GM19372 (cell line): Measurements from ENCODE around the gene GAL3ST1.
"Not testable (repeated sequence)": the region's sequence is repeated elsewhere in the genome, so short reads cannot be mapped to it uniquely, and the experiment has no call there.

Experiments
- ATAC-seq: cut with Tn5 transposase; IDR thresholded peaks from one replicate; pipeline ENCODE4 v1.9.1; 2021; ENCODE audit warnings: mild to moderate bottlenecking, low read depth, moderate library complexity; ENCODE audit not compliant: unreplicated experiment

The GAL3ST1 gene, protein sequence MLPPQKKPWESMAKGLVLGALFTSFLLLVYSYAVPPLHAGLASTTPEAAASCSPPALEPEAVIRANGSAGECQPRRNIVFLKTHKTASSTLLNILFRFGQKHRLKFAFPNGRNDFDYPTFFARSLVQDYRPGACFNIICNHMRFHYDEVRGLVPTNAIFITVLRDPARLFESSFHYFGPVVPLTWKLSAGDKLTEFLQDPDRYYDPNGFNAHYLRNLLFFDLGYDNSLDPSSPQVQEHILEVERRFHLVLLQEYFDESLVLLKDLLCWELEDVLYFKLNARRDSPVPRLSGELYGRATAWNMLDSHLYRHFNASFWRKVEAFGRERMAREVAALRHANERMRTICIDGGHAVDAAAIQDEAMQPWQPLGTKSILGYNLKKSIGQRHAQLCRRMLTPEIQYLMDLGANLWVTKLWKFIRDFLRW

GRCh38 chr22:30574095-30574981, at the start of gene GAL3ST1:
GAL3ST1 (minus strand) TSS chr22:30574665; CDS start chr22:30557392, 17,273 bp downstream.
- no peak for ATAC-seq

DNA sequence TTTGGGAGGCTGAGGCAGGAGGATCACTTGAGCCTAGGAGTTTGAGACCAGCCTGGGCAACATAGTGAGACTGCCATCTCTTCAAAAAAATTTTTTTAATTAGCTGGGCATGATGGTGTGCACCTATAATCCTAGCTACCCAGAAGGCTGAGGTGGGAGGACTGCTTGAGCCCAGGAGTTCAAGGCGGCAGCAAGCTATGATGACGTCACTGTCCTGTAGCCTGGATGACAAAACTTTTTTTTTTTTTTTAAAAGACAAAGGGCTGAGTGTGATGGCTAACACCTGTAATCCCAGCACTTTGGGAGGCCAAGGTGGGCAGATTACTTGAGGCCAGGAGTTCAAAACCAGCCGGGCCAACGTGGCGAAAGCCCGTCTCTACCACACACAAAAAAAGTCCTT, 45.4 kb upstream of the GAL3ST1 start:
- not testable (repeated sequence) for ATAC-seq

DNA sequence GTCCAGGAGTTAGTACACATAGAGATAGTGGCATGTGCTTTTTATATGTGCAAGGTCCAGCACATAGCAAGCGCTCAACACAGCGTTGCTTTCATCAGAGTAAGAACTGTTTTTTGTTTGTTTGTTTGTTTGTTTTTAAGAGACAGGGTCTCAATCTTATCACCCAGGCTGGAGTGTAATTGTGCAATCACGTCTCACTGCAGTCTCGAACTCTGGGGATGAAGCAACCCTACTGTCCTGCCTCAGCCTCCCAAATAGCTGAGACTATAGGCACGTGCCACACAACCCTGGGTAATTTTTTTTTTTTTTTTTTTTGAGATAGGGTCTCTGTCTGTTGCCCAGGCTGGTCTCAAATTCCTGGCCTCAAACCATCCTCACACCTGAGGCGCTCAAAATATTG, 43.4 kb upstream of the GAL3ST1 start:
- no peak for ATAC-seq

GRCh38 chr22:30615543-30615954, 41.1 kb upstream of the GAL3ST1 start:
- ATAC-seq: no peak

DNA sequence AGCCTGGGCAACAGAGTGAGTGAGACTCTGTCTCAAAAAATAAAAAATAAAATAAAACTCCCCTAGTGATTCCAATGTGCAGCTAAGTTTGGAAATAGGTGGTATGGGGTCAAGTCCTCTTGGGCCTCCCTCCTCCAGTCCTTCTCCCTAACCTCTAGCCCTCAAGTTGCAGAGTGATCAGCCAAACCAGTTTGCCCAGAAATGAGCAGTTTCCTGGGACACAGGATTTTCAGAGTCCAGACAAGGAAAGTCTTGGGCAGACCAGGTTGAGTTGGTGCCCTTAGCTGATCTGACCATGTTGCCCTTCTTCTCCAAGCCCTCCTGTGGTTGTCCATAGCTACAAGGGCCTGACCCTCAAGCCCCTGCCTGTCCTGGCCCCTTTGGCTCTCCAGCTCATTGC, 40.4 kb upstream of the GAL3ST1 start:
- ATAC-seq: no peak

GRCh38 chr22:30614268-30614667, 39.8 kb upstream of the GAL3ST1 start:
- no peak for ATAC-seq

DNA sequence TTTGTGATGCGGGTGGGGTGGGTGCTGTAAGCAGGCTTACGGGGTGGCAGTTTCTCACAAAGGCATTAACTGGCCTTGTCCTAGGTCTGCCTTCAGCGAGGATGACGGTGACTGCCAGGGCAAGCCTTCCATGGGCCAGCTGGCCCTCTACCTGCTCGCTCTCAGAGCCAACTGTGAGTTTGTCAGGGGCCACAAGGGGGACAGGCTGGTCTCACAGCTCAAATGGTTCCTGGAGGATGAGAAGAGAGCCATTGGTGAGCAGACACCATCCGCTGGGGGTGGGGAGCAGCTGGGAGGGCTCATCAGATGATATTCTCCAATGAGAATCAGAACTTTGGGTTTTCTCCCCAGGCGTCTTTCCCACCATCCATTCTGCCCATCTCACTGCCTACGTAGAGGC, 38.3 kb upstream of the GAL3ST1 start:
- ATAC-seq: no peak

- ATAC-seq: no peak
Measured at GRCh38 chr22:30611197-30611596, 36.7 kb upstream of the GAL3ST1 start.

DNA sequence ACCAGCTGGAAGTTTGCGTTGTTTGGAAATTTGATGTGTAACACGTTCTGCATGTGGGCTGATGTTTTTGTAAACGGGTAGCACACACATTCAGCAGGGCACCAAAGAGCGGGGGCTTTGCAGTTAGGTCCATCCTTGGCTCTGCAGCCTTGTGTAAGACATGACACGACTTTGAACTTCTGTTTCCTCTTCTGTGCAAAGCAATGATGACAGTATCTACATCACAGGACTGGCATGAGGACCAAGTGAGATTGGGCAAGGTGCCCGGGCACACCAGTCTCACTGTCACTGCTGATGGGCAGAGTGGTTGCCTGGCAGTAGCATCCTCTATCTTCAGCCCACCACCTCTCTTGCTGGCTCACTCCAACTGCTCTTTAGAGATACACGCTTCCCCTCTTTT, 35.8 kb upstream of the GAL3ST1 start:
- no peak for ATAC-seq

DNA sequence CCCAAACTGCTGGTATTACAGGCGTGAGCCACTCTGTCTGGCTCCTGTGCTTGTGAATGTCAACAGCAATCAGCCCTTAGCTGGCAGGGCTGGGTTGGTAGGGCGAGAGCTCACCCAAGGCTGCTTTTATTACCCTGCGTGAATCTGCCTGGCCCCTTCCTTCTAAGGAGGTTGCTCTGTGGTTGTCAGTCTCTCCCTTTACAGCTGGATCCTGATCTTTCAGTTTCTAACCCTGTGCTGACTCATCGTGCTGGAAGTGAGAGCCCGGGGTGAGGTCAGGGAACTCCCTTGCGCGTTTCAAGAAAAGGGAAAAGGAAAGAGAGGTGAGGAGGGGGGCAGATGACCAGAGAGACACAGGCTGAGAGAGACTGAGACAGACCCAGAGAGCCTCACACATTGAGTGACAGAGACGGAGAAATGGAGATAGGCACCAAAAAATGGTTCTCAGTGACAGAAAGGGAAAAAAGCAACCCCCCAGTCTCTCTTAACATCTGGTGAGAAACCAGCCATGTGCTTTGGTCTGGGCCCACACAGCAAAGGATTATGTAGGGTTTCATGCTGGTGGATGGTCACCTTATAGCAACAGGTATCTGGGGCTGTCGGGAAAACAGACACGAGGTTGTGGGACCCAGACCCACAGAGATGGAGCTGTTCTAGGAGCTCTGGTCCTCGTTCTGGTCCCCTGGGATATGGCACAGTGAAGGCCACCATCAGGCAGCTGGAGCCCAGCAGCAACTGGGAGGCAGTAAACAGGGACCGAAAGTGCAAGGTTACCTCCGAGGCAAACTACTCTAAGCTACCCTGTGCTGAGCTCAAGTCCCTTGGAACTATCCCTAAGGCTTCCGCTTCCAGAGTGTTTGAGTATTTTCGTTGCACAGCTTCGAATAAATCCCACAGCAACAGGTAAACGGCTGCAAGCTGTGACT, 35.1 kb upstream of the GAL3ST1 start:
- no peak for ATAC-seq

DNA sequence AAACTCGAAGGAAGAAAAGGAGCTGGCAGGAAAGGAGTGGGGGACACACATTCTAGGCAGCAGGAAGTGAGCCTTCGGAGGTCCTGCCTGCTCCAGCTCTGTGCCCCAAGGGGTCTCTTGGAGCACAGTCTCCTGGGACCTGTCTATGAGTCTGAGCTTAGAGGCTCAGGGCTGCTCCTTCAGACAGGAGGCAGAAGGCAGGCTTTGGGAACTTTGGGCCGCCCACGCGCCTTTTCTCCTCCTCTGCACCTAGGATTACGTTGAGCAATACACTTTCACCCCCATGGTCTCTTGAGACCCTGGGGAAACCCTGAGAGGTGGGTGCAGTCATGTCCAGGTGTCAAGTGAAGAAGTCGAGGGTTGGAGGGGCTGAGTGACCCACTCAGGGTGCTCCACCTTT, 33.5 kb upstream of the GAL3ST1 start:
- no peak for ATAC-seq

DNA sequence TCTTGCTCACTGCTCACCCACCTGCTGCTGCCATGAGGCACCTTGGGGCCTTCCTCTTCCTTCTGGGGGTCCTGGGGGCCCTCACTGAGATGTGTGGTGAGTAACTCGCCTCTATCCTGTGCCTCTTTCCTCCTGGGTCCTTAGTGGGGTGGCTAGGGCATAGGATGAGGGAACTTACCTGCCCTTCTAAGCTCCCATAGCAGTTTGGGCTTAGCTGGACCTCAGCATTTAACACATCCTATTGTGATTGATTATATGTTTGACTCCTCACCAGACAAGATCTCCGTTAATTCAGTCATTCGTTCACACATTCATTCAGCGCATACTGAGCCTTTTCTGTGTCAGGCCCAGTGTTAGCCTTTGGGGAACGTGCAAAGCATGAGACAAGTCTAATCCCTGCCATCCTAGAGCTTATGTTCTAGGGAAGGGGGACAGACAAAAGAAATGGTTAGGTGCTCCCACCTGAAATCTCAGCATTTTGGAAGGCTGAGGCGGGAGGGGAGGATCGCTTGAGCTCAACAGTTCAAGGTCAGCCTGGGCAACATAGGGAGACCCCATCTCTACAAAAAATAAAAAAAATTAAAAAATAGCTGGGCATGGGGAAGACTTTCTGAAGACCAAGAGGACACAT, 33.0 kb upstream of the GAL3ST1 start:
- ATAC-seq: no peak

DNA sequence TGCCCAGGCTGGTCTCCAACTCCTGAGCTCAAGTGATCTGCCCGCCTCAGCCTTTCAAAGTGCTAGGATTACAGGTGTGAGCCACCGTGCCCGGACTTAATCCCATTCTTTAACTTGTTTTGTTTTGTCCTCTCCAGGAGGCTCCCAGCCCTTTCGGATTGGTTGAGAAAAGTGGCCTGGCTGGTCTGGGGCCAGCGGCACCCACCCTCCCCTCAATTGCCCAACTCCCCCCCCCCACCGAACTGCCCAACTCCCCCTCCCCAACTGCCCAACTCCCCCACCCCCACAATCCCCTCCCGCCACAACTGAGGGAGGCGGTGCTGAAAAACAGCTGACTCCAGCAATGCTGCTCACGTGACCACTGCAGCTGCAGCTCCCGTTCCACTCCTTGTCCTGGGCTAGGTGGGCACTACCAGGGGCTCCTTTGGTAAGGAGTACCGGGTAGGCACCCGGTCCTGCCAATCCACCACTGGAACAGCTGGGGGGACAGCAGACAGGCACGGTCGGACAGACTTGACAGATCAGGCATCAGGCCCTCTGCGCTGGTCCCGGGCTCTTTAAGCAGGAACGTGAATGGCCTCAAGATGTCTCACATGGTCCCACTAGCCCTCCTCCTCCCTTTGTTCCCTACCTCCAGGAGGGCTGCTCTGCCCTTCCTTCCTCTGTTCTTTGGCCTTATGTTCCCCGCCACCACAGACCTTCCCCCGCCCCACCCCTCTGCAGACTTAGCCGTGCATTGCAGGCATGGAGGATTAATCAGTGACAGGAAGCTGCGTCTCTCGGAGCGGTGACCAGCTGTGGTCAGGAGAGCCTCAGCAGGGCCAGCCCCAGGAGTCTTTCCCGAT, 32.2 kb upstream of the GAL3ST1 start, which contains the start of gene TCN2:
TSS of gene TCN2 (plus strand) at position 720 of the 845 bp plus-strand sequence. CDS start 158 bp downstream, outside the sequence.
- no peak for ATAC-seq

- ATAC-seq: no peak
Measured at GRCh38 chr22:30605449-30606110, 31.1 kb upstream of the GAL3ST1 start.

- no peak for ATAC-seq
Measured at GRCh38 chr22:30604723-30605122, 30.3 kb upstream of the GAL3ST1 start.

DNA sequence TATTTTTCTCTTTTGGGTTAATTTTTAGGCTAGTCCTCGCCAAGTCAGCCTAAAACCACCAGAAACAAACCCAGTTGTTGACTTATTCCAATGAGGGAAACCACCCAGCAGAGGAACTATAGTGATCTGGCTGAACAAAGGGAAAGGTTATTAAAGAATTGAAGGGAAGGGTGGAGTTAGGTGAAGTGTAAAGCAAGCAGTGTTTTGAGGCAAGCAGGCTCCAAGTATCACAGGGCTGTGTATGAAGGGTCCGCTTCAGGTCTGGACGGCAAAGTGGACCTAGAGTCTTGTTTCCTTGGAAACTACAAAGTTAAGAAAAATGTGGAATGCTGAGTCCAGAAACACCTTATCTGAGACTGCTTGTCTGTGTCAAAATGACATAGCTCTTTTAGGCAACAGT, 29.3 kb upstream of the GAL3ST1 start:
- ATAC-seq: no peak

GRCh38 chr22:30602049-30602448, 27.6 kb upstream of the GAL3ST1 start:
- ATAC-seq: no peak

DNA sequence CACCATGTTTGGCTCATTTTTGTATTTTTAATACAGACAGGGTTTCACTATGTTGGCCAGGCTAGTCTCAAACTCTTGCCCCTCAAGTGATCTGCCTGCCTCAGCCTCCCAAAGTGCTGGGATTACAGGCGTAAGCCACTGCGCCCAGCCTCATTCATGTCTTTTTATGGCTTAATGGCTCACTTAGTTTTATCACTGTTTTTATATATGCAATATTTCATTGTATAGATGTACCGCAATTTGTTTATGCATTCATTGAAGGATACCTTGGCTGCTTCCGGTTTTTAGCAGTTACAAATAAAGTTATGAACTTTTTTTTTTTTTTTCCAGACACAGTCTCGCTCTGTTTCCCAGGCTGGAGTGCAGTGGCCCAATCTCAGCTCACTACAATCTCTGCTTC, 27.0 kb upstream of the GAL3ST1 start:
- no peak for ATAC-seq
